A673 (cell line): Measurements from ENCODE around the gene TMEM59L.

ENCODE experiments used
- CTCF ChIP-seq: fragments of 300-800, 200-600 bp; sonication (generic); conservative IDR thresholded peaks from 2 replicates; pipeline ENCODE4 v1.5.1; 2017; ENCODE audit warnings: low read depth, mild to moderate bottlenecking, antibody characterized with exemption, low read length, moderate library complexity, mixed read lengths
- EZH2 ChIP-seq: fragments of 200-600 bp; sonication (generic); IDR thresholded peaks from 2 replicates; pipeline ENCODE4 v1.6.1; 2017; ENCODE audit warnings: borderline replicate concordance, low read depth, mild to moderate bottlenecking, mixed read lengths, antibody characterized with exemption, low read length; ENCODE audit not compliant: poor library complexity, severe bottlenecking

GRCh38 chr19:18586306-18586705 is 26.4 kb upstream of the TMEM59L start:
- TF ChIP-seq CTCF (0 out of 2 replicates have a peak, but pooled peaks have one; percentile 13), EZH2 (no peak)
